ENCODE measurements around the gene FOXP1.

GRCh38 chr3:70970171-70970570, 613.4 kb downstream of the FOXP1 start:
- TF ChIP-seq CTCF (IDR thresholded peaks at IDR 0.05) = no peak
- TF ChIP-seq POLR2A (IDR thresholded peaks at IDR 0.05) = no peak

All from breast epithelium (tissue), 3 donors.